Measurements from ENCODE around the gene ABHD3. TPM values are rescaled to one million over a fixed set of nuclear protein-coding genes. Genes with fewer than 3 reads are reported as not detected.

ABHD3 gene
- total and polyA plus RNA-seq, 2 donors (not counting 3 experiments of a cell fraction or from before 2014, with no cell fraction given) = 6.3 to 14.9 TPM

DNA sequence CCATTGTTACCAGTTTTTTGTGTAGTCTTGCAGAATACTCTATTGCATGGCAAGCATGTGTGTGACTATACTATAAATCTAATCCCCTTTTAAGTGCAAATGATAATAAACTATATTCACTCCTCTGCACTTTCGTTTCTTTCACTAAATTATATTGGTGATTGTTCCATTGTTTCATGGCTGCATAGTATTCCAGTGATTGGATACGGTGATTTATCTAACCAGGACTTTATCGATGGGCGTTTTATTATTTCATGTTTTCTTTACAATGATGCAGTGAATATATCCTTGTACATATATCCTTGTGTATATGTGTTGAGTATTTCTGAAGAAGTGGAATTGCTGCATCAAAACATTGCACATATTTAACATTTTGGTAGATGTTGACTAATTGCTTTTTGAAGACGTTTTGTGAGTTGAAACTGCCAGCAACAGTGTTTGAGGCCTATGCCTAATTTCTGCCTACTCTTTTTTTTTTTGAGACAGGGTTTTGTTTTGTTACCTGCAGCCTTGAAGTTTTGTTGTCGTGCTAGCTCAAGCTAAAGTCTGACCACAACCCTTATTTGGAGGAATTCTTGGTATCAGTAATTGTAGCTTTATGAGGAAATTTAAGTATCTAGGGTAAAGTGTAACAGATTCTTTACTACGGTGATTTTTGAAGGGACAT, 38.7 kb upstream of the ABHD3 start:
- intact Hi-C loops (cut with micrococcal nuclease) = loop anchor here (5.0 kb wide), 1 partner anchor 69 kb away; no protein-coding TSS in a partner anchor

More for the DNA sequence above, 38.7 kb upstream of the ABHD3 start:
- BruUV-seq (replicated peaks) = TSS peak; percentile 16
- Histone ChIP-seq H4K20me1 (replicated peaks; ENCODE audit: control insufficient read depth, extremely low read depth, insufficient read depth, low read length) (peaks cover 2% of the 10 kb centered on the region), H2AFZ (ENCODE audit: low read depth, low read length) (no peak overlapping the region), H3K36me3 (ENCODE audit: control insufficient read depth in 2 of 2, extremely low read depth in 1 of 2, insufficient read depth in 2 of 2, low read length in 2 of 2) (no peaks in the 10 kb centered on the region), H3K9me1 (replicated peaks; ENCODE audit: control insufficient read depth, extremely low read depth, insufficient read depth, low read length) (no peaks in the 10 kb centered on the region), H3K9me3 (replicated peaks; ENCODE audit: control insufficient read depth, insufficient read depth, low read length) (no peaks in the 10 kb centered on the region), H3K4me2 (ENCODE audit: insufficient read depth, low read length) (peak overlapping the region; percentile 26), H3K4me1 (ENCODE audit: control insufficient read depth, extremely low read depth, insufficient read depth, low read length) (peaks cover 23% of the 10 kb centered on the region), H3K4me3 (replicated peaks in 1 of 3; ENCODE audit: insufficient read depth in 1 of 3, low read depth in 1 of 3, low read length in 3 of 3) (no peak overlapping the region), H3K27me3 (ENCODE audit: control insufficient read depth in 2 of 2, insufficient read depth in 2 of 2, low read length in 2 of 2) (no peaks in the 10 kb centered on the region), H3K79me2 (ENCODE audit: control insufficient read depth, insufficient read depth, low read length) (peaks cover 55% of the 10 kb centered on the region), H3K27ac (ENCODE audit: insufficient read depth, low read depth, low read length) (no peak overlapping the region), H3K9ac (replicated peaks; ENCODE audit: extremely low read depth, insufficient read depth, low read length) (no peak overlapping the region)
- TF ChIP-seq JUN (IDR thresholded peaks at IDR 0.05; ENCODE audit: borderline replicate concordance, insufficient read depth, insufficient read length, low read depth) (no peak), MYC (IDR thresholded peaks at IDR 0.05; ENCODE audit: low read depth, low read length) (no peak), GATA2 (IDR thresholded peaks at IDR 0.05; ENCODE audit: insufficient read depth, insufficient read length, low read depth, low read length) (no peak), EZH2 (IDR thresholded peaks at IDR 0.05; ENCODE audit: borderline replicate concordance, low read depth, low read length, severe bottlenecking) (no peak), FOS (IDR thresholded peaks at IDR 0.05; ENCODE audit: borderline replicate concordance, insufficient read depth, low read length) (no peak), POLR2AphosphoS5 (IDR thresholded peaks at IDR 0.05; ENCODE audit: insufficient read depth, low read depth, low read length) (no peak), POLR2A (IDR thresholded peaks at IDR 0.05; ENCODE audit: low read depth, low read length) (no peak)
- TF ChIP-seq, protein P1, sequence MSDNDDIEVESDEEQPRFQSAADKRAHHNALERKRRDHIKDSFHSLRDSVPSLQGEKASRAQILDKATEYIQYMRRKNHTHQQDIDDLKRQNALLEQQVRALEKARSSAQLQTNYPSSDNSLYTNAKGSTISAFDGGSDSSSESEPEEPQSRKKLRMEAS (IDR thresholded peaks at IDR 0.05; ENCODE audit: insufficient read depth, insufficient read length) = no peak
- TF ChIP-seq, protein P2, sequence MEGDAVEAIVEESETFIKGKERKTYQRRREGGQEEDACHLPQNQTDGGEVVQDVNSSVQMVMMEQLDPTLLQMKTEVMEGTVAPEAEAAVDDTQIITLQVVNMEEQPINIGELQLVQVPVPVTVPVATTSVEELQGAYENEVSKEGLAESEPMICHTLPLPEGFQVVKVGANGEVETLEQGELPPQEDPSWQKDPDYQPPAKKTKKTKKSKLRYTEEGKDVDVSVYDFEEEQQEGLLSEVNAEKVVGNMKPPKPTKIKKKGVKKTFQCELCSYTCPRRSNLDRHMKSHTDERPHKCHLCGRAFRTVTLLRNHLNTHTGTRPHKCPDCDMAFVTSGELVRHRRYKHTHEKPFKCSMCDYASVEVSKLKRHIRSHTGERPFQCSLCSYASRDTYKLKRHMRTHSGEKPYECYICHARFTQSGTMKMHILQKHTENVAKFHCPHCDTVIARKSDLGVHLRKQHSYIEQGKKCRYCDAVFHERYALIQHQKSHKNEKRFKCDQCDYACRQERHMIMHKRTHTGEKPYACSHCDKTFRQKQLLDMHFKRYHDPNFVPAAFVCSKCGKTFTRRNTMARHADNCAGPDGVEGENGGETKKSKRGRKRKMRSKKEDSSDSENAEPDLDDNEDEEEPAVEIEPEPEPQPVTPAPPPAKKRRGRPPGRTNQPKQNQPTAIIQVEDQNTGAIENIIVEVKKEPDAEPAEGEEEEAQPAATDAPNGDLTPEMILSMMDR (IDR thresholded peaks at IDR 0.05; ENCODE audit: extremely low read depth in 1 of 2, insufficient read depth in 1 of 2, low read depth in 1 of 2, low read length in 2 of 2) = no peak
- dilution Hi-C loops (cut with MboI; ENCODE audit: extremely low pct_ligation_motif_present, low sequenced_read_pairs) = no loop called here
- POLR2A ChIA-PET = no interaction called here
- CTCF ChIA-PET = interaction anchor here (0.7 to 1.9 kb wide), 4 partner anchors 12 to 126 kb away, joined by 3 to 4 read pairs (median 3); no protein-coding TSS in a partner anchor
- FAIRE-seq (no peak), DNase-seq (ENCODE audit: low read depth, low spot score) (no peak)

All from endothelial cell of umbilical vein (primary cell).